Osteoblast (primary cell): ENCODE measurements around the gene MXI1. TPM values are rescaled to one million over a fixed set of nuclear protein-coding genes. Genes with fewer than 3 reads are reported as not detected.

Experiments used
- DNase-seq: peaks from one replicate; pipeline ENCODE4 v3.0.0; 2011; ENCODE audit warnings: low spot score, mixed read lengths; ENCODE audit not compliant: insufficient read length; ENCODE audit errors: missing footprints
- H2AFZ ChIP-seq: 2 replicates; pipeline ENCODE4 v1.6.0; 2011; ENCODE audit warnings: mild to moderate bottlenecking, low read length
- H3K27ac ChIP-seq: 2 replicates; pipeline ENCODE4 v1.5.1; 2011; ENCODE audit warnings: mild to moderate bottlenecking, low read depth, low read length, moderate library complexity
- H3K27me3 ChIP-seq: 2 replicates; pipeline ENCODE4 v1.6.0; 2012; ENCODE audit warnings: mild to moderate bottlenecking, control low read depth, inconsistent platforms, low read length, moderate library complexity; ENCODE audit not compliant: insufficient read depth
- H3K36me3 ChIP-seq: 2 replicates; pipeline ENCODE4 v1.5.1; 2011; ENCODE audit warnings: mild to moderate bottlenecking, low read length, control low read depth, moderate library complexity; ENCODE audit not compliant: insufficient read depth
- H3K4me1 ChIP-seq: 2 replicates; pipeline ENCODE4 v1.5.1; 2011; ENCODE audit warnings: mild to moderate bottlenecking, low read length, control low read depth, moderate library complexity; ENCODE audit not compliant: insufficient read depth
- H3K4me2 ChIP-seq: 2 replicates; pipeline ENCODE4 v1.6.0; 2011; ENCODE audit warnings: mild to moderate bottlenecking, low read length; ENCODE audit not compliant: insufficient read depth
- H3K4me3 ChIP-seq: fragments of 200-600 bp; sonication (generic); 3 replicates; pipeline ENCODE4 v1.5.1; 2012; ENCODE audit warnings: mild to moderate bottlenecking, low read length, inconsistent platforms; ENCODE audit not compliant: insufficient read depth
- H3K79me2 ChIP-seq: 2 replicates; pipeline ENCODE4 v1.6.0; 2012; ENCODE audit warnings: mild to moderate bottlenecking, low read length, control low read depth, inconsistent platforms; ENCODE audit not compliant: insufficient read depth
- H3K9me3 ChIP-seq: 2 replicates; pipeline ENCODE4 v1.5.1; 2011; ENCODE audit warnings: low read depth, low read length, control low read depth
- H4K20me1 ChIP-seq: 2 replicates; pipeline ENCODE4 v1.6.0; 2012; ENCODE audit warnings: mild to moderate bottlenecking, low read length, control low read depth; ENCODE audit not compliant: insufficient read depth
- total RNA-seq: library from RNA; depleted of rRNA; stranded (reverse); fragments of >200 nt; gene quantifications from 2 replicates; pipeline ENCODE4 v1.2.3, GENCODE V29; 2012
- TF ChIP-seq, protein P1 (sequence below): IDR thresholded peaks from 2 replicates; pipeline ENCODE4 v1.5.1; 2011; ENCODE audit warnings: mild to moderate bottlenecking, low read depth, low read length, moderate library complexity; ENCODE audit errors: extremely low read depth

Gene MXI1
- total RNA-seq, 1 donor = 41.6 TPM

GRCh38 chr10:110175406-110175805 lies 32.0 kb upstream of the MXI1 start:
- Histone ChIP-seq H3K4me3 (no peak overlapping the region), H2AFZ (no peak overlapping the region), H3K4me2 (no peak overlapping the region), H3K27ac (no peak overlapping the region), H4K20me1 (no peaks in the 10 kb centered on the region), H3K27me3 (peaks cover 10% of the 10 kb centered on the region), H3K9me3 (no peaks in the 10 kb centered on the region), H3K79me2 (no peaks in the 10 kb centered on the region), H3K36me3 (no peaks in the 10 kb centered on the region), H3K4me1 (no peaks in the 10 kb centered on the region)
- TF ChIP-seq, protein P1, sequence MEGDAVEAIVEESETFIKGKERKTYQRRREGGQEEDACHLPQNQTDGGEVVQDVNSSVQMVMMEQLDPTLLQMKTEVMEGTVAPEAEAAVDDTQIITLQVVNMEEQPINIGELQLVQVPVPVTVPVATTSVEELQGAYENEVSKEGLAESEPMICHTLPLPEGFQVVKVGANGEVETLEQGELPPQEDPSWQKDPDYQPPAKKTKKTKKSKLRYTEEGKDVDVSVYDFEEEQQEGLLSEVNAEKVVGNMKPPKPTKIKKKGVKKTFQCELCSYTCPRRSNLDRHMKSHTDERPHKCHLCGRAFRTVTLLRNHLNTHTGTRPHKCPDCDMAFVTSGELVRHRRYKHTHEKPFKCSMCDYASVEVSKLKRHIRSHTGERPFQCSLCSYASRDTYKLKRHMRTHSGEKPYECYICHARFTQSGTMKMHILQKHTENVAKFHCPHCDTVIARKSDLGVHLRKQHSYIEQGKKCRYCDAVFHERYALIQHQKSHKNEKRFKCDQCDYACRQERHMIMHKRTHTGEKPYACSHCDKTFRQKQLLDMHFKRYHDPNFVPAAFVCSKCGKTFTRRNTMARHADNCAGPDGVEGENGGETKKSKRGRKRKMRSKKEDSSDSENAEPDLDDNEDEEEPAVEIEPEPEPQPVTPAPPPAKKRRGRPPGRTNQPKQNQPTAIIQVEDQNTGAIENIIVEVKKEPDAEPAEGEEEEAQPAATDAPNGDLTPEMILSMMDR = no peak
- peak; percentile 85 for DNase-seq

- no peaks in the 10 kb centered on the region for H3K36me3 ChIP-seq
- H2AFZ ChIP-seq = no peak overlapping the region
- H3K9me3 ChIP-seq = no peaks in the 10 kb centered on the region
- TF ChIP-seq, protein P1 = no peak
- no peaks in the 10 kb centered on the region for H3K79me2 ChIP-seq
- DNase-seq = no peak
- H4K20me1 ChIP-seq = no peaks in the 10 kb centered on the region
- no peaks in the 10 kb centered on the region for H3K4me1 ChIP-seq
- H3K27ac ChIP-seq = no peak overlapping the region
- H3K4me3 ChIP-seq = no peak overlapping the region
- H3K4me2 ChIP-seq = no peak overlapping the region
- H3K27me3 ChIP-seq = peaks cover under 1% of the 10 kb centered on the region
Measured at GRCh38 chr10:110176141-110177030, 31.0 kb upstream of the MXI1 start.

DNA sequence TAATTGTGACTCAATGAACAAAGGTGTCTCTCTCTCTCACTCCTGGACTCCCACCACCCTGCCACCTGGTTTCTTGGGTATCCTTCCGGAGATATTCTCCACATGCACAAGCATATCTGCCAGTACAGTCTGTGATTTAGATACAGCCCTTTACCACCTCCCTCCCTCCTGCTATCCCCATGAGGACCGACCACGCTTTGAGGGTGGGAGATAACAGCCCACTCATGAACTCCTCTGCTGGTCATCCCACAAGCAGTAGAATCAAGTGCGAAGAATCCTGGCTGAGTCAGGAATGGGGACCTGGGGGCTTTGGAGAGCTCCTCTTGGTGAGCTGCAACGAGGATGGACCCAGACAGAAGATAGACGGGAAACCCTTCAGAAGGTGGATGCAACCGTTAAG lies 28.2 kb upstream of the MXI1 start:
- H3K4me2 ChIP-seq = no peak overlapping the region
- no peaks in the 10 kb centered on the region for H3K9me3 ChIP-seq
- H2AFZ ChIP-seq = no peak overlapping the region
- no peaks in the 10 kb centered on the region for H3K79me2 ChIP-seq
- no peak for DNase-seq
- H3K27me3 ChIP-seq = no peaks in the 10 kb centered on the region
- no peaks in the 10 kb centered on the region for H3K4me1 ChIP-seq
- TF ChIP-seq, protein P1 = no peak
- H4K20me1 ChIP-seq = no peaks in the 10 kb centered on the region
- H3K36me3 ChIP-seq = no peaks in the 10 kb centered on the region
- H3K27ac ChIP-seq = no peak overlapping the region
- no peak overlapping the region for H3K4me3 ChIP-seq

- H3K27me3 ChIP-seq = no peaks in the 10 kb centered on the region
Measured at GRCh38 chr10:110181451-110181850, 26.0 kb upstream of the MXI1 start.

More at GRCh38 chr10:110181451-110181850, 26.0 kb upstream of the MXI1 start:
- TF ChIP-seq, protein P1 = no peak
- no peaks in the 10 kb centered on the region for H3K36me3 ChIP-seq
- no peaks in the 10 kb centered on the region for H3K9me3 ChIP-seq
- no peak overlapping the region for H3K4me2 ChIP-seq
- H3K4me1 ChIP-seq = no peaks in the 10 kb centered on the region
- DNase-seq = no peak
- H4K20me1 ChIP-seq = no peaks in the 10 kb centered on the region
- no peak overlapping the region for H3K4me3 ChIP-seq
- H2AFZ ChIP-seq = no peak overlapping the region
- H3K27ac ChIP-seq = no peak overlapping the region
- H3K79me2 ChIP-seq = no peaks in the 10 kb centered on the region
